ENCODE results near the gene CIC. TPM values are rescaled to one million over a fixed set of nuclear protein-coding genes. Genes with fewer than 3 reads are reported as not detected.
"Not testable (repeated sequence)": the region's sequence is repeated elsewhere in the genome, so short reads cannot be mapped to it uniquely, and the experiment has no call there.

CIC gene
- total RNA-seq, 1 donor from 2014 or later = 36.1 TPM

DNA sequence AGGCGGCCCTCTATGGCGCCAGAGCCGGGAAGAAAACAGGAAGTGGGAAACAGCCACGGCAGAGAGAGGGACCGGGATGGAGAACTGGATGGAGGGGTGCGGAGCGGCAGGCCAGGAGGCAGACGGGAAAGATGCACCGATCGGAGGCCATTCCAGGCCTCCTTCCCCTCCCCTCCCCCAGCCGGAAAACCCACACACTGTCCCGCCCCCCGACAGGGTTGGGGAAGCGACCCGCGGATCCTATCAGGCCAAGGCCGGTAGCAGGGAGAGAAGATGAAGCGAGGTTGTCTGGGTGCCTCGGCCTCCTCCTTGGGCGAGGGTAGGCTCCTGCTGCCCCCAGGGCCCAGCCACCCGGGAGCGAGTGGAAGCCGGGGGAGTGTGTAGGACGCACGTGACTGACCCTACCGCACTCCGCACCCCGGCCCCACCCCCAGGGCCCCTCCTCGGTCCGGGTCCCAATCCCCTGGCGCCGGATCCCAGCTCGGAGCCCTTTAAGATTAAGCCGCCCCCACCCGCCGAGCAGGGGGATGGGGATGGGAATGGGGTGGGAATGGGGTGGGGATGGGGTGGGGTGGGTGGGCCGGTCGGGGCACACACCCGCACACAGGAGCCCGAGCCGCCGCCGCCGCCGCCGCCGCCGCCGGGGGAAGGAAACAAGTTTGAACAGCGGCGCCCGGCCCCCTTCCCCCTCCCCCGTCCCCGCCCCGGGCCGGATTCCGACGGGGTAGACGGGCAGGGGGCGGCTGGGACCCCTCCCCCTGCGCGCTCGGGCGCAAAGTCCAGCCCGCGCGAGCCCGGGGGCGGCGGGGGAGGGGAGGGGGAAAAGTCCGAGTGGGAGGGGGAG is 15.6 kb upstream of the CIC start:
- peak overlapping the region; percentile 100 for H3K27ac ChIP-seq
- TF ChIP-seq POLR2A (IDR thresholded peaks at IDR 0.05) (peak in 1 of 2 donors; percentile 18), POLR2AphosphoS5 (IDR thresholded peaks at IDR 0.05; ENCODE audit: insufficient read depth in 1 of 2, low read depth in 1 of 2) (peak; percentile 14 to 57), CTCF (IDR thresholded peaks at IDR 0.05) (no peak)
- H3K4me1 ChIP-seq = peaks cover 52% of the 10 kb centered on the region
- no peaks in the 10 kb centered on the region for H3K27me3 ChIP-seq
- no peak for DNase-seq (ENCODE audit: extremely low spot score in 2 of 2)
- no peaks in the 10 kb centered on the region for H3K9me3 ChIP-seq
- H3K4me3 ChIP-seq = peak overlapping the region; percentile 97
- intact Hi-C loops (cut with DNase I) = loop anchor here (2.0 kb wide), 1 partner anchor 27 kb away; no protein-coding TSS in a partner anchor
- peaks cover 0 to 14% of the 10 kb centered on the region in 2 donors for H3K36me3 ChIP-seq

DNA sequence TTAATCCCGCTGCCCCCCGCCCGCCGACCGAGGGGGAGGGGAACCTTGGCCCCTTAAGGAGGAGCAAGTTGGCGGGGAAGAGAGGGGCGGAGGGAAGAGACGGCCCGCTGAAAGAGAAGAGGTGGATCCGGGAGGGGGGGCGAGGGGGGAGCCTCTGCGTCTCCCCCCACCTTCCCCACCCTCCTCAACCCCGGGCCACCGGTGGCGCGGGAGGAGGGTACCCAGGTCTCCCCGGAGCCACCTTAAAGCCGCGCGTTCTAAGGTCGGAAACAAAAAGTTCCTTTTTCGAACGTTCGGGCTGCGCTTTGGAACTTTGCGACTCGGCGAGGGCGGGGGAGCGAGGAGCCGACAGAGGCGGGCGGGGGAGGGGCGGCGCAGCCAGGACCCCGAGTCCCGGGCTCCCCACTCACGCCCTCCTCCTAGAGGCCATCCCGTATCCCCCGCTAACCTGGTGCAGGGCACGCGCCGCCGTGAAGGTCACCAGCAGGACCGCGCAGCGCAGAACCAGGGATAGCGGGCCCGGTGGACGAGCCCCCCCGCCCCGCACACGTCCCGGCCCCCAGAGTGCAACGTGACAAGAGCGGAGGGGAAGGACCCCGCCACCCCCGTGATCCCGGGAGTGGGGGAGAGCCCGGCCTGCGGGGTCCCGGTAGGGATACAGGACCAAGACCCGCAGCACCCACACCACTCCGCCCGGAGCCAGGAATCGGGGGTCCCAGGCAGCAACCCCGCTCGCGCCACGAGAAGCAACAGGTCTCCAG is 14.8 kb upstream of the CIC start:
- intact Hi-C loops (cut with DNase I) = loop anchor here (2.0 kb wide), 1 partner anchor 27 kb away; no protein-coding TSS in a partner anchor
- no peak for TF ChIP-seq POLR2A (IDR thresholded peaks at IDR 0.05)
- TF ChIP-seq POLR2AphosphoS5 (IDR thresholded peaks at IDR 0.05; ENCODE audit: insufficient read depth in 1 of 2, low read depth in 1 of 2) = peak; percentile 67 to 76
- peak overlapping the region; percentile 97 for H3K4me3 ChIP-seq
- H3K27me3 ChIP-seq = no peaks in the 10 kb centered on the region
- H3K4me1 ChIP-seq = peaks cover 52% of the 10 kb centered on the region
- peaks cover 0 to 6% of the 10 kb centered on the region in 2 donors for H3K36me3 ChIP-seq
- no peaks in the 10 kb centered on the region for H3K9me3 ChIP-seq
- no peak for DNase-seq (ENCODE audit: extremely low spot score in 2 of 2)
- peak overlapping the region; percentile 100 for H3K27ac ChIP-seq

DNA sequence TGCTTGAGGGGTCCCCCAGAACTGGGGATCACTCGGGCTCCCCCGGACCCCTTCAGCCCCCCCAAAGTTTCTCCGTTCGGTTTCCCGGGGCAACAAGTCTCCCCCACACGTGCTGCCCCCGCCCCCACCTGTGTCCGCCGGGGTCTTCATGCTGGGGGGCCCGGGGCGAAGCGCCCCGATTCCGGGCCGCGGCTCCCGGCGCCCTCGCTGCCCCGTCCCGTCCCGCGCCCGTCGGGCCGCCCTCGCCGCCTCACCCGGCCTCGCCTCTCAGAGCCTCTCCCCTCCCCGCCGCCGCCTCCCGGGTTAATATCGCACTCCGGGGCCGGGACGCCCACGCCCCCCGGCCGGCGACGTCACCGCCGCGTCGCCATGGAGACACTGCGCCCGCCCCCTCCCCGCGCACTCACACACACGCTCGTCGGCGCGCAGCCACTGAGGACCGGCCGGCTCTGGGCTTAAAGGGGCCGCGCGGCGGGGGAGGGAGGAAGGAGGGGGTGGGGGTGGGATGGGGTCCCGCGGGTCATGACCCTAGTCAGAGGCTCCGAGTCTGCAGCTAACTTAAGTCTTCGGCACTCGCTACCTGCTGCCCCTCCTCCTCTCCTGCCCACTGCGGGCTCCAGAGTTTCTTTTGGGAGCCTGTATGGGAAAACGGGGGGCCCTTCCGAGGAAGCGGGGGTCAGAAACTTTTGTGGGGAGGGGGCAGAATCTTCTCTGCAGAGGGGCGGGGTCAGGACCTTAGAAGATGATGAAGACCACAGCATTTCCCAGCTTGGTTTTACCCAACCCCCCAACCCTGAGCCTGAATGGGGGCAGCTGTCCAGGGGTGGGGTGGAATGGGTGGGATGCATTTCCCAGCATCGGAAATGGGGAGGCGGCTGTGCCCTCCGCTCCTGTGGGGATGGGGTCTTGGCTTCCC is 13.9 kb upstream of the CIC start, which contains the start of gene ERF:
Gene ERF, minus strand, starts transcription at position 279 of the 916 bp plus-strand sequence. Its CDS starts 129 bp downstream, at position 150.
- intact Hi-C loops (cut with DNase I) = loop anchor here (2.0 kb wide), 1 partner anchor 26 kb away; no protein-coding TSS in a partner anchor
- Histone ChIP-seq H3K27ac (peak within 1 kb of the TSS; percentile 100), H3K4me1 (peaks cover 49% of the 10 kb centered on the region), H3K4me3 (peak within 1 kb of the TSS; percentile 97), H3K9me3 (no peaks in the 10 kb centered on the region), H3K27me3 (no peaks in the 10 kb centered on the region), H3K36me3 (no peaks in the 10 kb centered on the region)
- DNase-seq (ENCODE audit: extremely low spot score in 2 of 2) = no peak
- TF ChIP-seq POLR2A (IDR thresholded peaks at IDR 0.05) (peak; percentile 95 to 99), POLR2AphosphoS5 (IDR thresholded peaks at IDR 0.05; ENCODE audit: insufficient read depth in 1 of 2, low read depth in 1 of 2) (peak; percentile 13 to 73), CTCF (IDR thresholded peaks at IDR 0.05) (no peak)

DNA sequence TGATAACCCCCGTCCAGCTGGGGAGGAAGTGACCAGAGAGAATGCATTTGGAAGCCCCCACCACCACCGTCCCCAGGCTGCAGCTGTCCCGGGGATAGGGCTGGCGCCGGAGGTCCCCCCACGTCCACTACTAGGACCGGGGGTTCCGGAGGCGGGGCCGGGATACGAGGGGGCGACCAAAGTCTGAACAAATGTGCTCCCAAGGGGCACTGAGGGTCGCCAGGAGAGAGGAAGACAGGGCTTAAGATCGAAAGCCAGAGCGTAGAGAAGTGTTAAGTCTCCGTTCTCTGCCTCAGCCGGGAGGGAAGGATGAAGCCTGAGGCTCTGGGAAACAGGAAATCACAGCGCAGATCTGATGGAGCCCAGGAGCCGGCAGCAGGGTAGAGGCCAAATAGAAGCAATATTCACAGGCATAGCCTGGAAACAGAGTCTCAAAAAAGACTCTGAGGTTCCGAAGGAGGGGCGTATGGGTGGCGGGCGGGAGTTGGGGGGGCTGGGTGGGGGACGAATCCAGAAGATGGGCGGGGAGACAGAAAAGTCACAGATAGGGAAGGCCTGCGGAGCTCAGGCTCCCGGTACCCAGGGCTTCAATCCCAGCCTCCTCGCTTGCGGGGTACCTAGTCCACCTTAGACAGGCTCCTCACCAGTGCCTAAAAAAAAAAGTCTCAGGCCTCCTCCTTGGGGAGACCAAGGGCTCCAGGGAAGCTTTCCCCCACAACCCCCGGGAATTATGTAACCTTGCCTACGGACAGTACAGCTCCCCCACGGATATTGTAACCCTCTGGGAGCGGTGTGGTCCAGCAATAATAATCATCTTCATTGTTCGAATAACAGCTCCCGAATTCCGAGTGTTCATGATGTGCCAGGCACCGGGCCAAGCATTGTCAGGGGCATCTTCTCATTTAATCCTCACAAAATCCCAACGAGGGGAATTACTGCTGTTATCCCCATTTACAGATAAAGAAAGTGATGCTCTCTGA is 13.0 kb upstream of the CIC start:
- TF ChIP-seq POLR2AphosphoS5 (IDR thresholded peaks at IDR 0.05; ENCODE audit: insufficient read depth in 1 of 2, low read depth in 1 of 2) (peak in 1 of 2 donors; percentile 70), CTCF (IDR thresholded peaks at IDR 0.05) (no peak)
- no peaks in the 10 kb centered on the region for H3K36me3 ChIP-seq
- no peak for DNase-seq (ENCODE audit: extremely low spot score in 2 of 2)
- H3K4me1 ChIP-seq = peaks cover 39% of the 10 kb centered on the region
- no peaks in the 10 kb centered on the region for H3K27me3 ChIP-seq
- H3K27ac ChIP-seq = peak overlapping the region; percentile 100
- intact Hi-C loops (cut with DNase I) = loop anchor here (2.0 kb wide), 1 partner anchor 25 kb away; no protein-coding TSS in a partner anchor
- no peaks in the 10 kb centered on the region for H3K9me3 ChIP-seq
- peak overlapping the region; percentile 97 for H3K4me3 ChIP-seq

DNA sequence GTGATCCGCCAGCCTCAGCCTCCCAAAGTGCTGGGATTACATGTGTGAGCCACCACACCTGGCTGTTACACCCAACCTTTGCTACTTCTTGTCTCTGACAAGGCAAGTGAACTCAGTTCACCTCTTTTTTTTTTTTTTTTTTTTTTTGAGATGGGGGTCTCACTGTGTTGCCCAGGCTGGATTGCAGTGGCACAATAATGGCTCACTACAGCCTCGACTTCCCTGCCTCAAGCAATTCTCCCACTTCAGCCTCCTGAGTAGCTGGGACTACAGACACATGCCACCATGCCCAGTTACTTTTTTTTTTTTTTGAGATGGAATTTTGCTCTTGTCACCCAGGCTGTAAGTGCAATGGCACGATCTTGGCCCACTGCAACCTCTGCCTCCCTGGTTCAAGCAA is 11.2 kb upstream of the CIC start:
- H3K9me3 ChIP-seq; DNase-seq (ENCODE audit: extremely low spot score in 2 of 2); intact Hi-C loops (cut with DNase I); H3K27ac ChIP-seq; H3K27me3 ChIP-seq; H3K36me3 ChIP-seq; H3K4me3 ChIP-seq: not testable (repeated sequence)
- H3K4me1 ChIP-seq = peaks cover 22% of the 10 kb centered on the region
